ENCODE results near the gene SVEP1.
"Not testable (repeated sequence)": the region's sequence is repeated elsewhere in the genome, so short reads cannot be mapped to it uniquely, and the experiment has no call there.

Gene SVEP1

GRCh38 chr9:110364451-110364850 is 215.1 kb downstream of the SVEP1 start:
- no peak for DNase-seq (ENCODE audit: low spot score)

- DNase-seq (ENCODE audit: low spot score): not testable (repeated sequence)
Observed at GRCh38 chr9:110358992-110359391, 220.5 kb downstream of the SVEP1 start.

GRCh38 chr9:110357505-110357904 is 222.0 kb downstream of the SVEP1 start:
- DNase-seq (ENCODE audit: low spot score): no peak

GRCh38 chr9:110356639-110357395 is 222.7 kb downstream of the SVEP1 start:
- DNase-seq (ENCODE audit: low spot score): no peak

- DNase-seq (ENCODE audit: low spot score): no peak
Observed at GRCh38 chr9:110355911-110356310, 223.6 kb downstream of the SVEP1 start.

GRCh38 chr9:110351009-110351467 is 228.5 kb downstream of the SVEP1 start:
- peak; percentile 9 for DNase-seq (ENCODE audit: low spot score)

GRCh38 chr9:110346325-110346724 is 233.2 kb downstream of the SVEP1 start:
- no peak for DNase-seq (ENCODE audit: low spot score)

GRCh38 chr9:110344821-110345220 is 234.7 kb downstream of the SVEP1 start:
- DNase-seq (ENCODE audit: low spot score): no peak

- DNase-seq (ENCODE audit: low spot score): no peak
Observed at GRCh38 chr9:110343551-110343950, 236.0 kb downstream of the SVEP1 start.

- DNase-seq (ENCODE audit: low spot score): no peak
Observed at GRCh38 chr9:110340306-110340705, 239.2 kb downstream of the SVEP1 start.

- DNase-seq (ENCODE audit: low spot score): no peak
Observed at GRCh38 chr9:110338143-110338542, 241.4 kb downstream of the SVEP1 start.

GRCh38 chr9:110337727-110338126 is 241.8 kb downstream of the SVEP1 start, which contains the start of gene TXNDC8:
TXNDC8 (minus strand) TSS chr9:110337863.
- DNase-seq (ENCODE audit: low spot score): no peak

- DNase-seq (ENCODE audit: low spot score): no peak
Observed at GRCh38 chr9:110336363-110336762, 243.2 kb downstream of the SVEP1 start.

- DNase-seq (ENCODE audit: low spot score): no peak
Observed at GRCh38 chr9:110334871-110335270, 244.7 kb downstream of the SVEP1 start.

- no peak for DNase-seq (ENCODE audit: low spot score)
Observed at GRCh38 chr9:110334183-110334582, 245.4 kb downstream of the SVEP1 start.

GRCh38 chr9:110332766-110333165 is 246.8 kb downstream of the SVEP1 start:
- DNase-seq (ENCODE audit: low spot score): no peak

- DNase-seq (ENCODE audit: low spot score): no peak
Observed at GRCh38 chr9:110330484-110331105, 248.9 kb downstream of the SVEP1 start.

GRCh38 chr9:110329639-110330230 is 249.8 kb downstream of the SVEP1 start:
- DNase-seq (ENCODE audit: low spot score): no peak

- no peak for DNase-seq (ENCODE audit: low spot score)
Observed at GRCh38 chr9:110328763-110329162, 250.8 kb downstream of the SVEP1 start.

- DNase-seq (ENCODE audit: low spot score): no peak
Observed at GRCh38 chr9:110327716-110328115, 251.8 kb downstream of the SVEP1 start.

GRCh38 chr9:110323818-110324217 is 255.7 kb downstream of the SVEP1 start:
- DNase-seq (ENCODE audit: low spot score): no peak

- no peak for DNase-seq (ENCODE audit: low spot score)
Observed at GRCh38 chr9:110320651-110321445, 258.7 kb downstream of the SVEP1 start.
